GM19099 (cell line): ENCODE data around the gene LPCAT2.

ENCODE experiments used
- POLR2A ChIP-seq: IDR thresholded peaks from 3 replicates; pipeline ENCODE4 v1.6.1; 2011; ENCODE audit warnings: low read depth; ENCODE audit not compliant: insufficient read length; ENCODE audit errors: extremely low read depth

LPCAT2 gene

GRCh38 chr16:55476625-55477533 lies 32.0 kb upstream of the LPCAT2 start:
- no peak for TF ChIP-seq POLR2A

GRCh38 chr16:55477736-55478135 lies 31.1 kb upstream of the LPCAT2 start:
- no peak for TF ChIP-seq POLR2A

GRCh38 chr16:55478827-55479429 lies 29.9 kb upstream of the LPCAT2 start, which contains the start of gene MMP2:
Gene MMP2, plus strand, starts transcription at chr16:55479198. Its CDS starts 282 bp downstream, at chr16:55479480.
- no peak for TF ChIP-seq POLR2A

- TF ChIP-seq POLR2A: no peak
Observed at GRCh38 chr16:55479430-55480140, 29.3 kb upstream of the LPCAT2 start.

GRCh38 chr16:55480228-55480655 lies 28.6 kb upstream of the LPCAT2 start:
- no peak for TF ChIP-seq POLR2A

- no peak for TF ChIP-seq POLR2A
Observed at GRCh38 chr16:55481023-55481422, 27.8 kb upstream of the LPCAT2 start.

GRCh38 chr16:55482056-55482455 lies 26.8 kb upstream of the LPCAT2 start:
- TF ChIP-seq POLR2A: no peak

GRCh38 chr16:55487048-55487803 lies 21.6 kb upstream of the LPCAT2 start:
- no peak for TF ChIP-seq POLR2A

GRCh38 chr16:55488306-55488705 lies 20.6 kb upstream of the LPCAT2 start:
- no peak for TF ChIP-seq POLR2A

GRCh38 chr16:55489119-55489955 lies 19.5 kb upstream of the LPCAT2 start:
- no peak for TF ChIP-seq POLR2A

- TF ChIP-seq POLR2A: no peak
Observed at GRCh38 chr16:55489956-55490265, 19.0 kb upstream of the LPCAT2 start.

GRCh38 chr16:55490301-55490700 lies 18.6 kb upstream of the LPCAT2 start:
- no peak for TF ChIP-seq POLR2A

GRCh38 chr16:55491691-55492090 lies 17.2 kb upstream of the LPCAT2 start:
- TF ChIP-seq POLR2A: no peak

GRCh38 chr16:55492756-55493380 lies 16.0 kb upstream of the LPCAT2 start:
- TF ChIP-seq POLR2A: no peak
